ENCODE results near the gene NAV2.
A peak's percentile ranks its signal among the peaks of the same experiment; 100 is the strongest.

NAV2 gene, protein sequence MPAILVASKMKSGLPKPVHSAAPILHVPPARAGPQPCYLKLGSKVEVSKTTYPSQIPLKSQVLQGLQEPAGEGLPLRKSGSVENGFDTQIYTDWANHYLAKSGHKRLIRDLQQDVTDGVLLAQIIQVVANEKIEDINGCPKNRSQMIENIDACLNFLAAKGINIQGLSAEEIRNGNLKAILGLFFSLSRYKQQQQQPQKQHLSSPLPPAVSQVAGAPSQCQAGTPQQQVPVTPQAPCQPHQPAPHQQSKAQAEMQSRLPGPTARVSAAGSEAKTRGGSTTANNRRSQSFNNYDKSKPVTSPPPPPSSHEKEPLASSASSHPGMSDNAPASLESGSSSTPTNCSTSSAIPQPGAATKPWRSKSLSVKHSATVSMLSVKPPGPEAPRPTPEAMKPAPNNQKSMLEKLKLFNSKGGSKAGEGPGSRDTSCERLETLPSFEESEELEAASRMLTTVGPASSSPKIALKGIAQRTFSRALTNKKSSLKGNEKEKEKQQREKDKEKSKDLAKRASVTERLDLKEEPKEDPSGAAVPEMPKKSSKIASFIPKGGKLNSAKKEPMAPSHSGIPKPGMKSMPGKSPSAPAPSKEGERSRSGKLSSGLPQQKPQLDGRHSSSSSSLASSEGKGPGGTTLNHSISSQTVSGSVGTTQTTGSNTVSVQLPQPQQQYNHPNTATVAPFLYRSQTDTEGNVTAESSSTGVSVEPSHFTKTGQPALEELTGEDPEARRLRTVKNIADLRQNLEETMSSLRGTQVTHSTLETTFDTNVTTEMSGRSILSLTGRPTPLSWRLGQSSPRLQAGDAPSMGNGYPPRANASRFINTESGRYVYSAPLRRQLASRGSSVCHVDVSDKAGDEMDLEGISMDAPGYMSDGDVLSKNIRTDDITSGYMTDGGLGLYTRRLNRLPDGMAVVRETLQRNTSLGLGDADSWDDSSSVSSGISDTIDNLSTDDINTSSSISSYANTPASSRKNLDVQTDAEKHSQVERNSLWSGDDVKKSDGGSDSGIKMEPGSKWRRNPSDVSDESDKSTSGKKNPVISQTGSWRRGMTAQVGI (N-terminal part only)

DNA sequence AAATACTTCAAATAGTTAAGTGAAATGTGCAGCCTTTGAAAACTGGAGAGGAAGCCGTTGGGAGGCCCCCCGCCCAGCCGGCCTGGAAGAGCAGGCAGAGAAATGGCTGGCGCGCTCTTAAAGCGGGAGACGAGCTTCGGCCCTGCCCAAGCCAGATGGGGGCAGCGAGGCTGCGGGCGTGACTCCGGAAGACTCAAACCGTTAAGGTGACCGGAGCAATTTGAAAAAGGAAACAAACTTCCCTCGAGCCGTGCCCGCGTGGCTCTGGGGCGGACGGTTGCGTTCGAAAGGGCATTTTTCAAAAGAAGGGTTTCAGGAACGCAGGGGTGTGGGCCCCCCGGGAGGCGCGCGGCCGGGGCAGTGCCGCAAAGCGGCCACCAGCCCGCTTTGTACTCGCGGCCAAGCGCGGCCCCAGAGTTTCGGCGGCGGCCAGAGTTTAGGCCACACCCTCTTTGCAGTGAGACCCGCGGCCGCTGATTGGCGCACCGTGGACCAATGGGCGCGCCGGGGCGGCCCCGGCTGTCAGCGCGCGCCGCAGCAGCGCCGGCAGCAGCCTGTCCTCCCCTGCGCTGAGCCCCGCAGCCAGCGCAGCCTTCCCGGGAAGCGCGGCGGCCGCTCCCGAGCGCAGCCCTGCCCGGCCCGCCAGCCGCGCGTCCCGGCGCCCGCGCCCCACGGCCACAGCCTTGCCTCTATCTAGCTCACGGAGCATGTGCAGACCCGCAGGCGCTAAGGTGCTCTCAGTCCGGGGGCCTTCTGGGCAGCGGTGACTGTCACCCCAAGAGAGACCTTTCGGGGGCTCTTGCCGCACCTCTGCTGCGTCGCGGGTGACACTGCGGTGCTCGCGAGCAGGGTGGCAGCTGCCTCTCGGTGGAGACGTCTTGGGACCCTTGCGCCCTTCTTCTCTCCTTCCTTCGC, at the start of gene NAV2:
TSS of gene NAV2 (plus strand) at position 557 of the 915 bp plus-strand sequence. CDS start 859 bp downstream, outside the sequence.
- TF ChIP-seq POLR2A (IDR thresholded peaks at IDR 0.05; ENCODE audit: extremely low read depth, insufficient read length) (peak; percentile 19), MYC (IDR thresholded peaks at IDR 0.05; ENCODE audit: low read depth, low read length) (no peak)
- TF ChIP-seq, protein P1, sequence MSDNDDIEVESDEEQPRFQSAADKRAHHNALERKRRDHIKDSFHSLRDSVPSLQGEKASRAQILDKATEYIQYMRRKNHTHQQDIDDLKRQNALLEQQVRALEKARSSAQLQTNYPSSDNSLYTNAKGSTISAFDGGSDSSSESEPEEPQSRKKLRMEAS (IDR thresholded peaks at IDR 0.05; ENCODE audit: low read depth, low read length) = peak; percentile 25
- DNase-seq (ENCODE audit: low read depth) = peak; percentile 92
- H3K4me3 ChIP-seq (ENCODE audit: low read depth, low read length) = peak within 1 kb of the TSS; percentile 55

DNA sequence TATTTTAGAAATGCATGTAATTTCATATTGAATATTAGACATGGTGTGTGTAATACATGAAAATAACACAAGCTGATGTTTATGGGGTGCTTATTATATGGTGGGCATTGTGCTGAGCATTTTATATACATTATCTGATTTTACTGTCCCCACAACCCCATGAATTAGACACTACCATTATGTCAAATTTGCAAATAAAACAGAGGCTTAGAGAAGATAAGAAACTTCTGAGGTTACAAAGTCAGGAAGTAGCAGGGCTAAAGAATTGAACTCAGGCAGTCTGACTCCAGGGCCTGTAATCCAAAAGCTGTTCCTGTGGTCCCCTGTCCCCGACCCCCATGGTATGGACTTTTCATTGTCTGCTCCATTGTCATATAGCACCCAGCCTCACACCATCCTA, 49.4 kb upstream of the NAV2 start:
- no peak overlapping the region for H3K4me3 ChIP-seq (ENCODE audit: low read depth, low read length)
- TF ChIP-seq POLR2A (IDR thresholded peaks at IDR 0.05; ENCODE audit: extremely low read depth, insufficient read length) (no peak), MYC (IDR thresholded peaks at IDR 0.05; ENCODE audit: low read depth, low read length) (no peak)
- TF ChIP-seq, protein P1 (IDR thresholded peaks at IDR 0.05; ENCODE audit: low read depth, low read length) = no peak
- TF ChIP-seq, protein P2, sequence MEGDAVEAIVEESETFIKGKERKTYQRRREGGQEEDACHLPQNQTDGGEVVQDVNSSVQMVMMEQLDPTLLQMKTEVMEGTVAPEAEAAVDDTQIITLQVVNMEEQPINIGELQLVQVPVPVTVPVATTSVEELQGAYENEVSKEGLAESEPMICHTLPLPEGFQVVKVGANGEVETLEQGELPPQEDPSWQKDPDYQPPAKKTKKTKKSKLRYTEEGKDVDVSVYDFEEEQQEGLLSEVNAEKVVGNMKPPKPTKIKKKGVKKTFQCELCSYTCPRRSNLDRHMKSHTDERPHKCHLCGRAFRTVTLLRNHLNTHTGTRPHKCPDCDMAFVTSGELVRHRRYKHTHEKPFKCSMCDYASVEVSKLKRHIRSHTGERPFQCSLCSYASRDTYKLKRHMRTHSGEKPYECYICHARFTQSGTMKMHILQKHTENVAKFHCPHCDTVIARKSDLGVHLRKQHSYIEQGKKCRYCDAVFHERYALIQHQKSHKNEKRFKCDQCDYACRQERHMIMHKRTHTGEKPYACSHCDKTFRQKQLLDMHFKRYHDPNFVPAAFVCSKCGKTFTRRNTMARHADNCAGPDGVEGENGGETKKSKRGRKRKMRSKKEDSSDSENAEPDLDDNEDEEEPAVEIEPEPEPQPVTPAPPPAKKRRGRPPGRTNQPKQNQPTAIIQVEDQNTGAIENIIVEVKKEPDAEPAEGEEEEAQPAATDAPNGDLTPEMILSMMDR (IDR thresholded peaks at IDR 0.05; ENCODE audit: low read depth, low read length) = no peak
- no peak for DNase-seq (ENCODE audit: low read depth)

DNA sequence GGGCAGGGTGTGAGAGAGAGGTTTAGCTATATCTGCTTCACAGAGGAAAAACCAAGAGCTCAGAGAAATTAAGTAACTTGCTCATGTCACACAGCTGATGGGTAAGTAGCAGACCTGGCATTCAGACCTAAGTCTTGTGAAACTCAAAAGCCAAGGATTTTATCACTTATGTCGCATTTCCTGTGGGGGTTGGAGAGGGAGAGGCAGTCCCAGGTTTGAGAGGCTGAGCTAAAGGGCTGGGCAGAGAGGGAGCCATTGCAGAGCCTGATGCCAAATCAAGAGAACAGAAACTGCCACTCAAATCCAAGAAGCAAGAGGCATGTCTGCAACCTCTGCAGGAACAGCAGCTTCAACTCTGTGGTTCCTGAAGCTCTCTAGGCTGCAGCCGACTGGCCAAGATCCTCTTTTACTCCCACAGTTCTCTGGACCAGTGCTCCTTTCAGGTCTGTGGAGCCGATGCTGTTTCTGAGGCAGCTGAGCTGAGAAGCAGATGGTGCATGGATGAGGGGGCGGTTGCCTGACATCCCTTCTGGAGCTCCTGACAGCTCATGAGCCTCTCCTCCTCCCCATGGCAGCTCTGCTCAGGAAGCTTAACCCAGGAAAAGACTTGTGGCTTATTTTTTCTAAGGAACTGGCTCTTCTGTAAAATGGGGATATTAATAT, 47.6 kb upstream of the NAV2 start:
- TF ChIP-seq MYC (IDR thresholded peaks at IDR 0.05; ENCODE audit: low read depth, low read length) (no peak), POLR2A (IDR thresholded peaks at IDR 0.05; ENCODE audit: extremely low read depth, insufficient read length) (no peak)
- TF ChIP-seq, protein P1 (IDR thresholded peaks at IDR 0.05; ENCODE audit: low read depth, low read length) = no peak
- TF ChIP-seq, protein P2 (IDR thresholded peaks at IDR 0.05; ENCODE audit: low read depth, low read length) = no peak
- DNase-seq (ENCODE audit: low read depth) = peak; percentile 62
- H3K4me3 ChIP-seq (ENCODE audit: low read depth, low read length) = no peak overlapping the region

DNA sequence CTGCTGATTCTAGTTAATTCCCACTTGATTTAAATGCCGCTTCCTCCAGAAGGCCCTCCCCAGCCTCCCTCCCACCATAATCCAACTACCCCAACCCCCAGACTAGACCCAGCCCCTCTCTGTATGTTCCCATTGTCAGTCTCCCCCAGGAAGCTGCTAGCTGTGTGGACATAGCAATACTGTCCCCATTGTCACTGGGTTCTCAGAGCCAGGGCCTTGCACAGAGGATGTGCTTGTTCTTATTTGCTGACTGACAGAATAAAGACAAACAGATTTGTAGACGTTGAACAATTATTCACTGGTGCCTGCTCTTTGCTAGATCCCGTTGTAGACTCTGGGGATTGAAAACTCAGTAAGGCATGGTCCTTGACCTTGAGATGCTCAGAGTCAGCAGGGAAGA, 45.7 kb upstream of the NAV2 start:
- TF ChIP-seq, protein P1 (IDR thresholded peaks at IDR 0.05; ENCODE audit: low read depth, low read length) = no peak
- TF ChIP-seq POLR2A (IDR thresholded peaks at IDR 0.05; ENCODE audit: extremely low read depth, insufficient read length) (no peak), MYC (IDR thresholded peaks at IDR 0.05; ENCODE audit: low read depth, low read length) (no peak)
- TF ChIP-seq, protein P2 (IDR thresholded peaks at IDR 0.05; ENCODE audit: low read depth, low read length) = no peak
- H3K4me3 ChIP-seq (ENCODE audit: low read depth, low read length) = no peak overlapping the region
- DNase-seq (ENCODE audit: low read depth) = no peak

DNA sequence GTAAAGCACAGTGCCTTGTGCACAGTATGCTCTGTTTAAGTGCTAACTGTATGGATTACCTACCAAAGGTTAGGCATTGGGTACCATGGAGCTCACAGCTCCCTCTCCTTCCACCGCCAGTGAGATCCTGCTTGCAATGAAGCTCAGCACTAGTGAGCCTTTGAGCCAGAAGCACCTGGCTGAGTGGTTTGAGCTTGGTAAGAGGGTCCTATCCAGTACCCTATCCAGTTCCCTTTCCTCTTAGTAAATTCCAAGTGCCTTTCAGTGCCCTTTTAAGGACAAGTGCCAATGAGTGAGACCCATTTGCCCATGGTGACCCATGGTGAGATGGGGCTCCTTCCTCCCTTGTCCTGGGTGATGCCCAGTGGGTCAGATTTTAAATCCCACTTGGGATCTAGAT, 43.1 kb upstream of the NAV2 start:
- DNase-seq (ENCODE audit: low read depth) = no peak
- TF ChIP-seq POLR2A (IDR thresholded peaks at IDR 0.05; ENCODE audit: extremely low read depth, insufficient read length) (no peak), MYC (IDR thresholded peaks at IDR 0.05; ENCODE audit: low read depth, low read length) (no peak)
- TF ChIP-seq, protein P2 (IDR thresholded peaks at IDR 0.05; ENCODE audit: low read depth, low read length) = no peak
- TF ChIP-seq, protein P1 (IDR thresholded peaks at IDR 0.05; ENCODE audit: low read depth, low read length) = no peak
- H3K4me3 ChIP-seq (ENCODE audit: low read depth, low read length) = no peak overlapping the region

Measured in NB4 (cell line).